Measurements from ENCODE around the gene PPP6R1. TPM values are rescaled to one million over a fixed set of nuclear protein-coding genes. Genes with fewer than 3 reads are reported as not detected.

PPP6R1 gene
- total and polyA plus RNA-seq, 2 of the 13 experiments (the other 11 are each of a cell fraction or from before 2014, with no cell fraction given): 25.8 to 54.0 TPM

DNA sequence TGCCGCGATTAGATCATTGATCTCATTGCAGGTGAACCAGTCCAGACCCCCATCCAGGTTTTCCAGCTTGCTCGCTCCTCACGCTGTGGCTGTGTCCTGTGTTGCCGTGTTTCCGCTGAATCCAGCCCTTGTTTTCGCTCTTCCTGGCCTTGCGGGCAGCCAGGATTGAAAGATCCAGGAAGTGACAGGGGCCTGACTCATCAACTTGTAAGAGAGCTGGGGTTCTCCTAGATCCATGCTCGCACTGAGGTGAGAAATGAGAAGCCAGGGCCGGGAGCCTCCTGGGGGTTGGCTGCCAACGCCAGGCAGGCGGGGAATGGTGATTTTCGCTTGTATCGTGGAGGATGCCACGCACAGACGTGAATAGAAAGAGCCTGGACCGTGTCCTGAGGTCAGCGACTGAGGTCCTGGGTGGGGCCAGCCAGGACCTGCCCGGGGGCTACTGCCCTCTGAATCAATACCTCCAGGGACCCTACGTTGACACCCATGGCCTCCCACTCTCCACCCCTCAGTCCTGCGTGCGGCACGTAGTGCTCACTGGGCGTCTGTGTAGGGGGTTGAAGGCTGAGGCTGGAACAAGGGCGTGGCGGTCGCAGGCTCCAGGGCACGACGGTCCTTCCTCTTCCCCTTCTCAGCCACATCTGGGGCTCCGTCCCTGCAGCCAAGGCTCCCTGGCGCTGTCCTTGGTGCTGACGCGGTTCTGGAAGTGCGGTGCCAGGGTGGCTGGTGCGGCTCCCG lies 42.2 kb downstream of the PPP6R1 start (continued):
- TF ChIP-seq ZNF572 (CRISPR knock-in tag; IDR thresholded peaks at IDR 0.05): peak; percentile 58; the same call in 1 of the 2 replicates
- TF ChIP-seq IRF2 (CRISPR knock-in tag; IDR thresholded peaks at IDR 0.05): peak; percentile 93
- no peak for TF ChIP-seq SNAI1 (CRISPR knock-in tag; IDR thresholded peaks at IDR 0.05; ENCODE audit: borderline replicate concordance)
- TF ChIP-seq, protein P1, sequence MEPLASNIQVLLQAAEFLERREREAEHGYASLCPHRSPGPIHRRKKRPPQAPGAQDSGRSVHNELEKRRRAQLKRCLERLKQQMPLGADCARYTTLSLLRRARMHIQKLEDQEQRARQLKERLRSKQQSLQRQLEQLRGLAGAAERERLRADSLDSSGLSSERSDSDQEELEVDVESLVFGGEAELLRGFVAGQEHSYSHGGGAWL (CRISPR knock-in tag; IDR thresholded peaks at IDR 0.05): peak; percentile 97
- no peak for TF ChIP-seq TOPORS (CRISPR knock-in tag; IDR thresholded peaks at IDR 0.05)
- TF ChIP-seq, protein P2, sequence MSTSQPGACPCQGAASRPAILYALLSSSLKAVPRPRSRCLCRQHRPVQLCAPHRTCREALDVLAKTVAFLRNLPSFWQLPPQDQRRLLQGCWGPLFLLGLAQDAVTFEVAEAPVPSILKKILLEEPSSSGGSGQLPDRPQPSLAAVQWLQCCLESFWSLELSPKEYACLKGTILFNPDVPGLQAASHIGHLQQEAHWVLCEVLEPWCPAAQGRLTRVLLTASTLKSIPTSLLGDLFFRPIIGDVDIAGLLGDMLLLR (CRISPR knock-in tag; IDR thresholded peaks at IDR 0.05): peak; percentile 32; the same call in 1 of the 2 replicates
- TF ChIP-seq E2F5 (CRISPR knock-in tag; conservative IDR thresholded peaks at IDR 0.05): peak; percentile 53; the same call in 1 of the 2 replicates
- peak; percentile 63 for TF ChIP-seq PPARG (CRISPR knock-in tag; conservative IDR thresholded peaks at IDR 0.05)
- no peak; the same call in 1 of the 2 replicates for TF ChIP-seq NR2F2 (IDR thresholded peaks at IDR 0.05; ENCODE audit: borderline replicate concordance, low read depth)
- TF ChIP-seq ZNF282 (IDR thresholded peaks at IDR 0.05; ENCODE audit: partially characterized antibody): no peak
- TF ChIP-seq REXO4 (CRISPR knock-in tag; IDR thresholded peaks at IDR 0.05; ENCODE audit: borderline replicate concordance): peak; percentile 87; the same call in 1 of the 2 replicates
- TF ChIP-seq, protein P3, sequence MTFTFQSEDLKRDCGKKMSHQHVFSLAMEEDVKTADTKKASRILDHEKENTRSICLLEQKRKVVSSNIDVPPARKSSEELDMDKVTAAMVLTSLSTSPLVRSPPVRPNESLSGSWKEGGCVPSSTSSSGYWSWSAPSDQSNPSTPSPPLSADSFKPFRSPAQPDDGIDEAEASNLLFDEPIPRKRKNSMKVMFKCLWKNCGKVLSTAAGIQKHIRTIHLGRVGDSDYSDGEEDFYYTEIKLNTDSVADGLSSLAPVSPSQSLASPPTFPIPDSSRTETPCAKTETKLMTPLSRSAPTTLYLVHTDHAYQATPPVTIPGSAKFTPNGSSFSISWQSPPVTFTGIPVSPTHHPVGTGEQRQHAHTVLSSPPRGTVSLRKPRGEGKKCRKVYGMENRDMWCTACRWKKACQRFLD (CRISPR knock-in tag; IDR thresholded peaks at IDR 0.05; ENCODE audit: borderline replicate concordance): no peak; the same call in 1 of the 2 replicates
- peak; percentile 86 for TF ChIP-seq ZSCAN22 (CRISPR knock-in tag; IDR thresholded peaks at IDR 0.05)
- TF ChIP-seq ZNF430 (CRISPR knock-in tag; IDR thresholded peaks at IDR 0.05): peak; percentile 97
- peak; percentile 88; the same call in 1 of the 2 replicates for TF ChIP-seq LRRFIP1 (CRISPR knock-in tag; conservative IDR thresholded peaks at IDR 0.05)
- 0 out of 2 replicates have a peak, but pooled peaks have one; percentile 38 for TF ChIP-seq PAF1 (CRISPR knock-in tag; IDR thresholded peaks at IDR 0.05)
- TF ChIP-seq, protein P4, sequence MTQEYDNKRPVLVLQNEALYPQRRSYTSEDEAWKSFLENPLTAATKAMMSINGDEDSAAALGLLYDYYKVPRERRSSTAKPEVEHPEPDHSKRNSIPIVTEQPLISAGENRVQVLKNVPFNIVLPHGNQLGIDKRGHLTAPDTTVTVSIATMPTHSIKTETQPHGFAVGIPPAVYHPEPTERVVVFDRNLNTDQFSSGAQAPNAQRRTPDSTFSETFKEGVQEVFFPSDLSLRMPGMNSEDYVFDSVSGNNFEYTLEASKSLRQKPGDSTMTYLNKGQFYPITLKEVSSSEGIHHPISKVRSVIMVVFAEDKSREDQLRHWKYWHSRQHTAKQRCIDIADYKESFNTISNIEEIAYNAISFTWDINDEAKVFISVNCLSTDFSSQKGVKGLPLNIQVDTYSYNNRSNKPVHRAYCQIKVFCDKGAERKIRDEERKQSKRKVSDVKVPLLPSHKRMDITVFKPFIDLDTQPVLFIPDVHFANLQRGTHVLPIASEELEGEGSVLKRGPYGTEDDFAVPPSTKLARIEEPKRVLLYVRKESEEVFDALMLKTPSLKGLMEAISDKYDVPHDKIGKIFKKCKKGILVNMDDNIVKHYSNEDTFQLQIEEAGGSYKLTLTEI (CRISPR knock-in tag; conservative IDR thresholded peaks at IDR 0.05): no peak
- peak; percentile 27; the same call in 1 of the 2 replicates for TF ChIP-seq ZNF670 (CRISPR knock-in tag; IDR thresholded peaks at IDR 0.05; ENCODE audit: borderline replicate concordance)
